Retinal pigment epithelial cell (primary cell): ENCODE data around the gene SCYGR2.

Source experiments
- DNase-seq: peaks from one replicate; pipeline ENCODE4 v3.0.0-alpha.2; 2010; ENCODE audit warnings: low read depth
- H3K4me3 ChIP-seq: 2 replicates; pipeline ENCODE4 v1.5.1; 2011; ENCODE audit warnings: mild to moderate bottlenecking, low read length, control low read depth, moderate library complexity
- TF ChIP-seq, protein P1 (sequence below): conservative IDR thresholded peaks from 2 replicates; pipeline ENCODE4 v1.5.1; 2011; ENCODE audit warnings: low read depth, low read length, control low read depth, inconsistent platforms

The SCYGR2 gene

DNA sequence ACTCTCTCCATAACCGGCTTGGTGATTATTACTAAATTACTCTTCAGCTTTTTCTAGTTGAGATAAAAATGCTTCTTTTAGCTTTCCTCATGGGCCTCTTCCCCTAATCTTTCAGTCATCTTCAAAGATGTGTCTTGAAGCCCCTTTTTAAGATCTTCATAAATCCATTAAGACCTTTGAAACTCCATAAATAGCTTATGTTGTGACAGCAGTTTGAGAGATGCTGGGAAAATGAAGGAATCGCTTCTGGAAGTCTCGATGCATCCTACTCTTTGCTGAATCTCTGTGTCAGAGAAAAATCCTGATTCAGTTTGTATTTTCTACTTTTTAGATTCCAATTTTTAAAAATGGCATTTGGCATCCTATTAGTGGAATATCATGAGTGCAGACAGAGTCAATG is 31.6 kb downstream of the SCYGR2 start:
- no peak overlapping the region for H3K4me3 ChIP-seq
- no peak for DNase-seq
- TF ChIP-seq, protein P1, sequence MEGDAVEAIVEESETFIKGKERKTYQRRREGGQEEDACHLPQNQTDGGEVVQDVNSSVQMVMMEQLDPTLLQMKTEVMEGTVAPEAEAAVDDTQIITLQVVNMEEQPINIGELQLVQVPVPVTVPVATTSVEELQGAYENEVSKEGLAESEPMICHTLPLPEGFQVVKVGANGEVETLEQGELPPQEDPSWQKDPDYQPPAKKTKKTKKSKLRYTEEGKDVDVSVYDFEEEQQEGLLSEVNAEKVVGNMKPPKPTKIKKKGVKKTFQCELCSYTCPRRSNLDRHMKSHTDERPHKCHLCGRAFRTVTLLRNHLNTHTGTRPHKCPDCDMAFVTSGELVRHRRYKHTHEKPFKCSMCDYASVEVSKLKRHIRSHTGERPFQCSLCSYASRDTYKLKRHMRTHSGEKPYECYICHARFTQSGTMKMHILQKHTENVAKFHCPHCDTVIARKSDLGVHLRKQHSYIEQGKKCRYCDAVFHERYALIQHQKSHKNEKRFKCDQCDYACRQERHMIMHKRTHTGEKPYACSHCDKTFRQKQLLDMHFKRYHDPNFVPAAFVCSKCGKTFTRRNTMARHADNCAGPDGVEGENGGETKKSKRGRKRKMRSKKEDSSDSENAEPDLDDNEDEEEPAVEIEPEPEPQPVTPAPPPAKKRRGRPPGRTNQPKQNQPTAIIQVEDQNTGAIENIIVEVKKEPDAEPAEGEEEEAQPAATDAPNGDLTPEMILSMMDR, result no peak

DNA sequence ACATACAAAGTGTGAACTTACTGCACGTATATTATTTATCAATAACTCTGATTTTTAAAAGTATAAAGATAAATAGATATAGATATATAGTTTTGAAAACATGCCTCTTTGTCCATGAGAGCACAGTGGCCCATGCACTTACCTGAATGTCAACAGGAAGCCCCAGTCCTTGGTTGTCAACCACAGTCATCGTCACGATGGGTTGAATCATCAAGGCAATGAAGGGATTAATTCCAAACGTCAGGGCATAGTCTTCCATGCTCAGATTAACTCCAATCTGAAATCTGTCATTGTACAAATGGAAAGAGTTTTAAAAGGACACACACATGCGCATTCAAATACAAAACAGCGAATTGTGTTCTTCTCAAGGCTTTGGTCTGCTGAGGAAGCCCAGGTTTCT is 34.1 kb downstream of the SCYGR2 start:
- no peak overlapping the region for H3K4me3 ChIP-seq
- DNase-seq, result no peak
- TF ChIP-seq, protein P1, result no peak

DNA sequence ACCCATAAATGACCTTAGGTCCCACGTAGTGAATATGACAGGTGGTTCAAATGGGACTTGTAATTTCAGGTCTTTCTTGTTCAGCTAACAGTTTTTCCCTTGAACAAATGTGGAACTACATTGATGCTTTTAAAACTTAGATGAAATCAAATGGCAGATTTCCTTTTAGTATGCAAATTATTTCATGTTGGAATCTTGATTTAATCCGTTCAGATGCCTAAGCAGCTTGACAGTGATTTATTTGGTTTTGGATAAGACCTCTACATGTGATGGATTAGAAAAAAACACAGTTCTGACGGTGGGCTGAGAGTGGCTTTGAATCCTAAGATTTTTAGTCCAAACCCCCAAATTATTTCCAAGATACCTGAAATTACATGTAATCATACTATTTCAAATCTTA is 35.5 kb downstream of the SCYGR2 start:
- no peak overlapping the region for H3K4me3 ChIP-seq
- TF ChIP-seq, protein P1, result no peak

DNA sequence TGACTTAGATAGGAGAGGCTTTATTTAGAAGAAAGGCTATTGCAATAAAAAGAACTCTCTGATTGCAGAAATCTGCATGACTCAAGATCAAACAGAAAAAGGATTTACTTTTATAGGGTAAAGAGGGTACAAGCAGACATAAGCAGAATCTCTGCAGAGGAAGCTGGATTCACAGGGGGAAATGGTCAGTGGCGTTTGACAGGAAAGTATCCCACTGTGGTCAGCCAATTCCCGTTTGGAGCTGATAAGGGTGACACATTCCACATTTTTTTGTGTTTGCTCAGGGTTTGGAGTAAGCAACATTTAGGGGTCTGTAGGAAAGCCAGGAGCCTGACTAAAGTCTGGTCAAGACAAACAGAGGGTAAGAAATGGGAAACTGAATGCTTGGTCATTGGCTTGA is 44.0 kb downstream of the SCYGR2 start:
- DNase-seq, result no peak
- no peak overlapping the region for H3K4me3 ChIP-seq
- TF ChIP-seq, protein P1, result no peak

More for the DNA sequence above, 35.5 kb downstream of the SCYGR2 start:
- DNase-seq, result no peak

DNA sequence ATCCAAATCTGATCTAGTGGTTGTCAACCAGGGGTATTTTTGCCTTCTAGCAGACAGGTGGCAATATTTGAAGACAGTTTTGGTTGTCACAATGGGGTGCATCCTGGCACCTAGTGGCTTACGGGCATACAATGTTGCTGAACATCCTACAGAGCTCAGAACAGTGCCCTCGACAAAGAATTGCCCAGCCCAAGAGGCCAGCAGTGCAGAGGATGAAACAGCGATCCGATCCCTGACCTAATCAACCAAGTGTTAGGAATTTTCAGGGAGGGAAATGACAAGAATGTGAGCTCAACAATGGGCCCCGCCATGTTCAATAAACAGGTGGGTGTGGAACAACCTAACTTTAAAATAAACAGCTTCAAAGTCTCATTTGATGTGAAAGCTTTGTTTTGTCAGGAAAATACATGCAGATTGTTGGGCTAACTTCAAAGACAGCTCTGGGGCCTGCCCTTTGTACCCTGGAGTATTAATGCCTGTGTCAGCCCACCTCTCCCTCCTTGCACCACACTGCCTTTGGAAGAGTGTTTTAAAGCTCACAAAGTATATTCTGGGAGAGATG is 45.4 kb downstream of the SCYGR2 start:
- no peak overlapping the region for H3K4me3 ChIP-seq
- TF ChIP-seq, protein P1, result no peak
- DNase-seq, result no peak
